Thyroid gland (tissue), 4 donors: ENCODE measurements around the gene SRP19. TPM values are rescaled to one million over a fixed set of nuclear protein-coding genes. Genes with fewer than 3 reads are reported as not detected.

ENCODE experiments used
- DNase-seq, 2 donors: peaks; one replicate each; pipeline ENCODE4 v3.0.0-alpha.2; 2019
- H3K27ac ChIP-seq, 3 donors: fragments of 200-600 bp; sonication (generic); 1 replicate in 2 of 3; 2 replicates in 1 of 3; pipeline ENCODE4 v1.5.1; 2016 to 2019; ENCODE audit warnings: mild to moderate bottlenecking in 1 of 3, moderate library complexity in 1 of 3
- H3K27me3 ChIP-seq: fragments of 200-600 bp; sonication (generic); one replicate; pipeline ENCODE4 v1.5.1; 2019
- H3K36me3 ChIP-seq, 2 donors: fragments of 200-600 bp; sonication (generic); one replicate each; pipeline ENCODE4 v1.5.1; 2016 to 2019
- H3K4me1 ChIP-seq, 2 donors: fragments of 200-600 bp; sonication (generic); one replicate each; pipeline ENCODE4 v1.5.1; 2017 to 2019
- H3K4me3 ChIP-seq, 3 donors: fragments of 200-600 bp; sonication (generic); replicated peaks in 1 of 3; 1 replicate in 2 of 3; 2 replicates in 1 of 3; pipeline ENCODE4 v1.5.1; 2016; ENCODE audit warnings: mild to moderate bottlenecking in 1 of 3
- H3K9me3 ChIP-seq: fragments of 200-600 bp; sonication (generic); one replicate; pipeline ENCODE4 v1.5.1; 2017
- POLR2A ChIP-seq, 2 donors: fragments of 450-650 bp; IDR thresholded peaks; one replicate each; pipeline ENCODE4 v1.6.1; 2017; ENCODE audit warnings: antibody characterized with exemption in 2 of 2, mild to moderate bottlenecking in 2 of 2, moderate library complexity in 1 of 2
- WGBS, 2 donors: methylation state at CpG; one replicate each; pipeline ENCODE4 v1.1.5; 2017; 5-methylcytosine and 5-hydroxymethylcytosine counted together
- intact Hi-C: fragments of 100-400 bp; cut with DNase I; formaldehyde crosslinking; loops from one replicate; pipeline ENCODE4 v1.15.1; 2023
- total RNA-seq, 4 donors: library from RNA; depleted of rRNA; stranded (reverse); fragments of >200 nt; gene quantifications; one replicate each; pipeline ENCODE4 v1.2.3, GENCODE V29; 2016
- TF ChIP-seq, protein P1 (sequence below), 6 experiments: fragments of 200-600 bp in 3 of 6; fragments of 450-650 bp in 3 of 6; sonication (generic) in 3 of 6; IDR thresholded peaks; one replicate each; pipeline ENCODE4 v1.5.1; 2016 to 2019; ENCODE audit warnings: antibody characterized with exemption in 6 of 6, mild to moderate bottlenecking in 2 of 6, inconsistent platforms in 1 of 6, moderate library complexity in 1 of 6

SRP19 gene
- total RNA-seq, 4 donors from 2014 or later = 54.5 to 82.6 (median 76.5) TPM

DNA sequence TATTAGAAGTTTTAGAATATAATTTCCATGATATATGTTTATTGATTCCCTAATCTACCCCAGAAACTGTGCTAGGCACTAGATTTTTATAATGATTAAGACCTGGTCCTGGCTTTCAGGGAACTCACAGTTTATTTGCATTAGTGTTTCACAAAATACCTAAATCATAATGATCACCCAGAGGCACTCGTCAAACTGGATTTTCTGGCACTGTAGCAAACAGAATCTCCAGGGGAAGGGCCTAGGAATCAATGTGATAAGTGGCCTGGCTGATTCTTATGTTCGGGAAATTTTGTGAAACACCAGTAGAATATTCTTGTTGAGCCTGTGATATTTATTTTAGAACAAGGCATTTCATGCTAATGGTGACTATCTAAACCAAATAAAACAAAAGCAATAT lies 37.4 kb upstream of the SRP19 start:
- Histone ChIP-seq H3K27ac (no peak overlapping the region), H3K9me3 (no peaks in the 10 kb centered on the region), H3K4me3 (no peak overlapping the region), H3K36me3 (peaks cover 24 to 31% of the 10 kb centered on the region in 2 donors), H3K27me3 (no peaks in the 10 kb centered on the region), H3K4me1 (no peaks in the 10 kb centered on the region)
- WGBS, 2 donors = 91 to 96% methylated on average over 2 of the region's 2 CpGs
- no peak for TF ChIP-seq POLR2A (IDR thresholded peaks at IDR 0.05)
- TF ChIP-seq, protein P1, sequence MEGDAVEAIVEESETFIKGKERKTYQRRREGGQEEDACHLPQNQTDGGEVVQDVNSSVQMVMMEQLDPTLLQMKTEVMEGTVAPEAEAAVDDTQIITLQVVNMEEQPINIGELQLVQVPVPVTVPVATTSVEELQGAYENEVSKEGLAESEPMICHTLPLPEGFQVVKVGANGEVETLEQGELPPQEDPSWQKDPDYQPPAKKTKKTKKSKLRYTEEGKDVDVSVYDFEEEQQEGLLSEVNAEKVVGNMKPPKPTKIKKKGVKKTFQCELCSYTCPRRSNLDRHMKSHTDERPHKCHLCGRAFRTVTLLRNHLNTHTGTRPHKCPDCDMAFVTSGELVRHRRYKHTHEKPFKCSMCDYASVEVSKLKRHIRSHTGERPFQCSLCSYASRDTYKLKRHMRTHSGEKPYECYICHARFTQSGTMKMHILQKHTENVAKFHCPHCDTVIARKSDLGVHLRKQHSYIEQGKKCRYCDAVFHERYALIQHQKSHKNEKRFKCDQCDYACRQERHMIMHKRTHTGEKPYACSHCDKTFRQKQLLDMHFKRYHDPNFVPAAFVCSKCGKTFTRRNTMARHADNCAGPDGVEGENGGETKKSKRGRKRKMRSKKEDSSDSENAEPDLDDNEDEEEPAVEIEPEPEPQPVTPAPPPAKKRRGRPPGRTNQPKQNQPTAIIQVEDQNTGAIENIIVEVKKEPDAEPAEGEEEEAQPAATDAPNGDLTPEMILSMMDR (IDR thresholded peaks at IDR 0.05) = no peak
- intact Hi-C loops = no loop called here
- no peak for DNase-seq

DNA sequence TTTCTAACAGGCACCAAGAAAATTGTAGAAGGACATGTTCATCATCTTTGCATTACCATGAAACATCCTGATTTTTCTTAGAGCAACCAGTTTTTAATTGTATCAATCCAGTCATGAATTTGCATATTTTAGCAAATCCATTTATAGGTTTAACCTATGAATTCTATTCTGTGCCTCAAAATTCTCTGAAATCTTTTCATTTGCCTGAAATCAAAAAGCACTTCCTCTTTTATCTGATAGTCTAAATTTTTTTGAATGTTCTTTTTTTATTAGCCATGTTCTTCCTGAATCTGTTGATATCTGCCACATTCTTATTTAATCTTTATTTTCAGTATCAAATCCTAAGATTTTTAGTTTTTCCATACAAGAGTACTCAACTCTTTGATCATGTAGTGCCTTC lies 36.9 kb upstream of the SRP19 start:
- peaks cover 24 to 28% of the 10 kb centered on the region in 2 donors for H3K36me3 ChIP-seq
- no peaks in the 10 kb centered on the region for H3K9me3 ChIP-seq
- TF ChIP-seq, protein P1 (IDR thresholded peaks at IDR 0.05) = no peak
- no peak for TF ChIP-seq POLR2A (IDR thresholded peaks at IDR 0.05)
- DNase-seq = no peak
- H3K27me3 ChIP-seq = no peaks in the 10 kb centered on the region
- H3K4me3 ChIP-seq = no peak overlapping the region
- intact Hi-C loops = no loop called here
- H3K27ac ChIP-seq = no peak overlapping the region
- no peaks in the 10 kb centered on the region for H3K4me1 ChIP-seq

DNA sequence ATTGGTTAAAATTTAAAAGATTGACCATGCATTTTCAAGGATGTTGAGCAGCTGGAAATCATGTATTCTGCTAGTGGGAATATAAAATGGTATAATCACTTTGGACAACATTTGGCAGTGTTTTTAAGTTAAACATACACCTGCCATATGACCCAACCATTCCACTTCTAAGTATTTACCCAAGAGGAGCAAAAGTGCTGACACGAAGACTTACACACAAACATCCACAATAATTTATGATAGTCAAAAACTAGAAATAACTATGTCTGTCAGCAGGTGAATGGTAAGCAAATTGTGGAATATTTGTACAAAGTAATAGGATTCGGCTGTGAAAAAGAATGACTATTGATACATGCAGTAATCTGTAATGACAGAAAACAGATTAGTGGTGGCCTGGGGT lies 30.7 kb upstream of the SRP19 start:
- peaks cover 17% of the 10 kb centered on the region in 2 donors for H3K36me3 ChIP-seq
- intact Hi-C loops = no loop called here
- no peak overlapping the region for H3K4me3 ChIP-seq

DNA sequence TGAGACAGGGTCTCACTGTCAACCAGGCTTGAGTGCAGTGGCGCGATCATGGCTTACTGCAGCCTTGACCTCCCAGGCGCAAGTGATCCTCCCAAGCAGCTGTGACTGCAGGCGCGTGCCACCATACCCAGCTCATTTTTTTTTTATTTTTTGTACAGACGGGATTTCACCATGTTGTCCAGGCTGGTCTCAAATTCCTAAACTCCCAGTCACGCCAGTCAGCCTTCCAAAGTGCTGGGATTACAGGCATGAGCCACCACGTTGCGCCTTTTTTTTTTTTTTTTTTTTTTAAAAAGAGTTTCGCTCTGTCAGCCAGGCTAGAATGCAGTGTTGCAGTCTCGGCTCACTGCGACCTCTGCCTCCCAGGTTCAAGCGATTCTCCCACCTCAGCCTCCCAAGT lies 27.1 kb upstream of the SRP19 start:
- no peak for TF ChIP-seq POLR2A (IDR thresholded peaks at IDR 0.05)
- TF ChIP-seq, protein P1 (IDR thresholded peaks at IDR 0.05) = no peak
- no peaks in the 10 kb centered on the region for H3K27me3 ChIP-seq
- intact Hi-C loops = no loop called here
- H3K9me3 ChIP-seq = no peaks in the 10 kb centered on the region
- H3K4me1 ChIP-seq = no peaks in the 10 kb centered on the region
- H3K4me3 ChIP-seq = no peak overlapping the region
- no peak for DNase-seq
- WGBS, 2 donors = 96 to 98% methylated on average over 13 of the region's 13 CpGs
- H3K36me3 ChIP-seq = peaks cover 15 to 22% of the 10 kb centered on the region in 2 donors
- H3K27ac ChIP-seq = no peak overlapping the region

More for the DNA sequence above, 30.7 kb upstream of the SRP19 start:
- Histone ChIP-seq H3K9me3 (no peaks in the 10 kb centered on the region), H3K27me3 (no peaks in the 10 kb centered on the region), H3K4me1 (no peaks in the 10 kb centered on the region), H3K27ac (no peak overlapping the region)
- TF ChIP-seq, protein P1 (IDR thresholded peaks at IDR 0.05) = no peak
- TF ChIP-seq POLR2A (IDR thresholded peaks at IDR 0.05) = no peak
- no peak for DNase-seq
- 94 to 97% methylated on average over 2 of the region's 2 CpGs for WGBS, 2 donors

- Histone ChIP-seq H3K27ac (no peak overlapping the region), H3K27me3 (no peaks in the 10 kb centered on the region), H3K4me3 (no peak overlapping the region), H3K4me1 (no peaks in the 10 kb centered on the region), H3K36me3 (no peaks in the 10 kb centered on the region), H3K9me3 (no peaks in the 10 kb centered on the region)
- DNase-seq = no peak
- 88 to 100% methylated on average over 1 of the region's 1 CpG for WGBS, 2 donors
- intact Hi-C loops = no loop called here
- TF ChIP-seq, protein P1 (IDR thresholded peaks at IDR 0.05) = no peak
- no peak for TF ChIP-seq POLR2A (IDR thresholded peaks at IDR 0.05)
These were observed 16.6 kb upstream of the SRP19 start for GRCh38 chr5:112844489-112844888.
